HepG2 (cell line): ENCODE measurements around the gene NNMT. TPM values are rescaled to one million over a fixed set of nuclear protein-coding genes. Genes with fewer than 3 reads are reported as not detected.

Experiments used
- ATAC-seq: fragments of 200-7000 bp; cut with Tn5 transposase; 3 replicates; pipeline ENCODE4 v1.9.1; 2020; ENCODE audit warnings: mild to moderate bottlenecking, moderate library complexity
- BruUV-seq: library from RNA; stranded (reverse); fragments of 400-500 nt; replicated peaks from 2 replicates; lab custom pipeline; 2021; lab: Mats Ljungman, UMichigan
- CTCF ChIA-PET: fragments of 300-600 bp; formaldehyde crosslinking; extraction: SDS; loops from one replicate; lab custom pipeline; 2021; ENCODE audit warnings: low total read pairs, inconsistent platforms, low intra/inter-chr PET ratio; lab: Yijun Ruan, JAX
- POLR2A ChIA-PET: fragments of 350-600 bp; sonication (Branson Sonifier 250); formaldehyde crosslinking; loops from one replicate; lab custom pipeline; 2020; ENCODE audit warnings: antibody characterized with exemption, inconsistent platforms; lab: Yijun Ruan, JAX
- DNase-seq: peaks from one replicate; pipeline ENCODE4 v3.0.0-alpha.2; 2015; ENCODE audit warnings: low spot score
- FAIRE-seq: peaks from 3 replicates; lab custom pipeline; 2011; peaks lifted over from hg19 to GRCh38; lab: Jason Lieb, UNC
- H2AFZ ChIP-seq: one replicate; pipeline ENCODE4 v1.6.1; 2011; ENCODE audit warnings: low read length, inconsistent platforms
- H3K27ac ChIP-seq: fragments of 300-600 bp; 3 replicates; pipeline ENCODE4 v1.8.0; 2011; ENCODE audit warnings: mixed run types, mild to moderate bottlenecking, mixed read lengths, low read length, inconsistent platforms; ENCODE audit not compliant: insufficient read depth; ENCODE audit errors: extremely low read length
- H3K27me3 ChIP-seq, 2 experiments: fragments of 200-600 bp in 1 of 2; 2 replicates in 1 of 2; 3 replicates in 1 of 2; pipeline versions ENCODE4 v1.6.0 to v1.8.0; 2011; ENCODE audit warnings: low read length in 2 of 2, mild to moderate bottlenecking in 2 of 2, moderate library complexity in 2 of 2, inconsistent platforms in 1 of 2; ENCODE audit not compliant: insufficient read depth in 2 of 2, control insufficient read depth in 1 of 2
- H3K36me3 ChIP-seq, 2 experiments: fragments of 200-600 bp in 1 of 2; replicated peaks in 1 of 2; 2 replicates in 1 of 2; 3 replicates in 1 of 2; pipeline versions ENCODE4 v1.5.1 to v1.8.0; 2011; ENCODE audit warnings: low read length in 2 of 2, inconsistent platforms in 1 of 2; ENCODE audit not compliant: insufficient read depth in 2 of 2, control insufficient read depth in 1 of 2
- H3K4me1 ChIP-seq: 2 replicates; pipeline ENCODE4 v1.5.1; 2012; ENCODE audit warnings: low read length, inconsistent platforms; ENCODE audit not compliant: insufficient read depth
- H3K4me2 ChIP-seq: 2 replicates; pipeline ENCODE4 v1.6.0; 2011; ENCODE audit warnings: low read depth, low read length, inconsistent platforms
- H3K4me3 ChIP-seq, 3 experiments: fragments of 200-600 bp in 1 of 3; sonication (generic), shearing (Covaris generic) in 1 of 3; replicated peaks in 1 of 3; 2 replicates each; pipeline ENCODE4 v1.5.1; 2011 to 2016; ENCODE audit warnings: low read length in 3 of 3, inconsistent platforms in 2 of 3, low read depth in 2 of 3, mild to moderate bottlenecking in 2 of 3, control low read depth in 1 of 3, mixed read lengths in 1 of 3; ENCODE audit not compliant: insufficient read depth in 1 of 3
- H3K79me2 ChIP-seq: one replicate; pipeline ENCODE4 v1.6.1; 2011; ENCODE audit warnings: low read length, inconsistent platforms; ENCODE audit not compliant: insufficient read depth
- H3K9ac ChIP-seq: 2 replicates; pipeline ENCODE4 v1.6.0; 2011; ENCODE audit warnings: mild to moderate bottlenecking, low read depth, low read length, inconsistent platforms; ENCODE audit not compliant: insufficient read depth
- H3K9me3 ChIP-seq: 2 replicates; pipeline ENCODE4 v1.5.1; 2012; ENCODE audit warnings: mild to moderate bottlenecking, low read length
- H4K20me1 ChIP-seq: 2 replicates; pipeline ENCODE4 v1.6.0; 2011; ENCODE audit warnings: inconsistent platforms, mild to moderate bottlenecking, low read length, moderate library complexity; ENCODE audit not compliant: insufficient read depth
- ONECUT2 ChIP-seq: sonication (generic); formaldehyde crosslinking; IDR thresholded peaks from 2 replicates; pipeline ENCODE4 v1.4.0; 2020; ENCODE audit warnings: missing genetic modification reagents
- ZEB1 ChIP-seq: IDR thresholded peaks from 2 replicates; pipeline ENCODE4 v1.6.1; 2012; ENCODE audit warnings: mild to moderate bottlenecking, low read depth, inconsistent platforms; ENCODE audit not compliant: insufficient replicate concordance
- ZNF564 ChIP-seq: sonication (generic); formaldehyde crosslinking; IDR thresholded peaks from 2 replicates; pipeline ENCODE4 v1.8.1; 2023; ENCODE audit warnings: mild to moderate bottlenecking, missing genetic modification reagents
- whole genome bisulfite sequencing: methylation state at CpG from one replicate; pipeline ENCODE4 v1.1.6; 2017; ENCODE audit warnings: low lambda C conversion rate; 5-methylcytosine and 5-hydroxymethylcytosine counted together
- in situ Hi-C: cut with HindIII; loops from 2 replicates; pipeline ENCODE4 v1.10.0; 2017; ENCODE audit warnings: low pct_unique_long_range_greater_than_20kb; ENCODE audit not compliant: extremely low pct_ligation_motif_present
- intact Hi-C: fragments of 100-400 bp; cut with micrococcal nuclease; formaldehyde crosslinking; loops from one replicate; pipeline ENCODE4 v1.10.0; 2022; ENCODE audit not compliant: unreplicated experiment
- polyA plus RNA-seq, 8 experiments: library from polyadenylated mRNA; depleted of rRNA in 3 of 8; stranded (reverse) in 7 of 8; unstranded in 1 of 8; fragments of >200 nt; fragmentation: Illumina TruSeq in 4 of 8; extraction: Trizol in 4 of 8; gene quantifications; 2 replicates each; pipeline versions ENCODE4 v1.2.1 to v1.2.3, GENCODE V29; 2011 to 2016; ENCODE audit warnings: low read depth in 4 of 8, missing spikeins in 1 of 8, mixed read lengths in 1 of 8; ENCODE audit not compliant: insufficient read depth in 1 of 8
- total RNA-seq, 5 experiments: library from RNA; depleted of rRNA; stranded (reverse); fragments of >200 nt; fragmentation: Illumina TruSeq; extraction: Trizol; gene quantifications; 2 replicates each; pipeline ENCODE4 v1.2.3, GENCODE V29; 2016; ENCODE audit warnings: low read depth in 1 of 5
- TF ChIP-seq, protein P1 (sequence below): sonication (generic); formaldehyde crosslinking; conservative IDR thresholded peaks from 2 replicates; pipeline ENCODE4 v1.4.0; 2020; ENCODE audit warnings: mild to moderate bottlenecking, missing genetic modification reagents, moderate library complexity
- TF ChIP-seq, protein P2 (sequence below): sonication (generic); formaldehyde crosslinking; IDR thresholded peaks from 2 replicates; pipeline ENCODE4 v1.5.0; 2020; ENCODE audit warnings: mild to moderate bottlenecking, missing genetic modification reagents, moderate library complexity

NNMT gene
- total and polyA plus RNA-seq, 2 of the 13 experiments (the other 11 are each of a cell fraction or from before 2014, with no cell fraction given), result 0.13 TPM; not detected in 1

DNA sequence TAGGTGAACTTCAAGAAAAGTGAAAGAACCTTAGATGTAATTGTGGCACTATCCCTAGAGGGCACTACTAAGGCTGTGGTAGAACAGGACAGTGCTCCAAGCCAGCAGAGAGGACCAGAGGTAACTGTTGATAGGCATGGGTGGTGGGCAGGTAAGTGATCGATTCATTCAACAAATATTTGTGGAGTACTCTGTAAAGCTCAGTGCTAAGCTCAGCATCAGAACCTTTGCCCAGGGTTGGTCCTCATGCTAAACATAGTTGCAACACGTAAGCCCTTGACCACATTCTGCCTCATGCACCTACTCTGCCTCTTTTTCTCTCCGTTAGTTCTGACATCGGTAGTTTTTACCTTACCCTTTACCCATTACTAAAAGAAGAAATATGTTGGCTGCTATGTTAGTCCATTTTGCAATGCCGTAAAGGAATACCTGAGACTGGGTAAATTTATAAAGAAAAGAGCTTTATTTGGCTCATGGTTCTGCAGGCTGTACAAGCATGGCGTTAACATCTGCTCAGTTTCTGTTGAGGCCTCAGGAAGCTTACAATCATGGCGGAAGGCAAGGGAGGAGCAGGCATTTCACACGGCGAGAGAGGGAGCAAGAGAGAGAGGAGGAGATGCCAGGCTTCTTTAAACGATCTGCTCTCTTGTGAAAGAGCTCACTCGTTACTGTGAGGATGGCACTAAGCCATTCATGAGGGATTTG is 18.4 kb upstream of the NNMT start:
- Histone ChIP-seq H3K9ac (no peak overlapping the region), H3K27me3 (peaks cover 2 to 25% of the 10 kb centered on the region in 2 experiments; a peak in 4 of 5 replicates), H3K27ac (no peak overlapping the region), H4K20me1 (no peaks in the 10 kb centered on the region), H3K79me2 (no peaks in the 10 kb centered on the region), H3K36me3 (no peaks in the 10 kb centered on the region), H3K9me3 (no peaks in the 10 kb centered on the region), H3K4me2 (no peak overlapping the region), H3K4me3 (no peak overlapping the region), H3K4me1 (no peaks in the 10 kb centered on the region), H2AFZ (no peak overlapping the region)
- in situ Hi-C loops (no loop called here), intact Hi-C loops (no loop called here)
- ChIA-PET POLR2A (no interaction called here), CTCF (no interaction called here)
- no TSS peak for BruUV-seq
- TF ChIP-seq ZEB1, result peak; percentile 83
- no peak for TF ChIP-seq ZNF564 (CRISPR knock-in tag)
- TF ChIP-seq ONECUT2 (CRISPR knock-in tag), result peak; percentile 61
- TF ChIP-seq, protein P1, sequence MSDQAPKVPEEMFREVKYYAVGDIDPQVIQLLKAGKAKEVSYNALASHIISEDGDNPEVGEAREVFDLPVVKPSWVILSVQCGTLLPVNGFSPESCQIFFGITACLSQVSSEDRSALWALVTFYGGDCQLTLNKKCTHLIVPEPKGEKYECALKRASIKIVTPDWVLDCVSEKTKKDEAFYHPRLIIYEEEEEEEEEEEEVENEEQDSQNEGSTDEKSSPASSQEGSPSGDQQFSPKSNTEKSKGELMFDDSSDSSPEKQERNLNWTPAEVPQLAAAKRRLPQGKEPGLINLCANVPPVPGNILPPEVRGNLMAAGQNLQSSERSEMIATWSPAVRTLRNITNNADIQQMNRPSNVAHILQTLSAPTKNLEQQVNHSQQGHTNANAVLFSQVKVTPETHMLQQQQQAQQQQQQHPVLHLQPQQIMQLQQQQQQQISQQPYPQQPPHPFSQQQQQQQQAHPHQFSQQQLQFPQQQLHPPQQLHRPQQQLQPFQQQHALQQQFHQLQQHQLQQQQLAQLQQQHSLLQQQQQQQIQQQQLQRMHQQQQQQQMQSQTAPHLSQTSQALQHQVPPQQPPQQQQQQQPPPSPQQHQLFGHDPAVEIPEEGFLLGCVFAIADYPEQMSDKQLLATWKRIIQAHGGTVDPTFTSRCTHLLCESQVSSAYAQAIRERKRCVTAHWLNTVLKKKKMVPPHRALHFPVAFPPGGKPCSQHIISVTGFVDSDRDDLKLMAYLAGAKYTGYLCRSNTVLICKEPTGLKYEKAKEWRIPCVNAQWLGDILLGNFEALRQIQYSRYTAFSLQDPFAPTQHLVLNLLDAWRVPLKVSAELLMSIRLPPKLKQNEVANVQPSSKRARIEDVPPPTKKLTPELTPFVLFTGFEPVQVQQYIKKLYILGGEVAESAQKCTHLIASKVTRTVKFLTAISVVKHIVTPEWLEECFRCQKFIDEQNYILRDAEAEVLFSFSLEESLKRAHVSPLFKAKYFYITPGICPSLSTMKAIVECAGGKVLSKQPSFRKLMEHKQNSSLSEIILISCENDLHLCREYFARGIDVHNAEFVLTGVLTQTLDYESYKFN, result peak; percentile 44; the same call in 1 of the 2 replicates
- TF ChIP-seq, protein P2, sequence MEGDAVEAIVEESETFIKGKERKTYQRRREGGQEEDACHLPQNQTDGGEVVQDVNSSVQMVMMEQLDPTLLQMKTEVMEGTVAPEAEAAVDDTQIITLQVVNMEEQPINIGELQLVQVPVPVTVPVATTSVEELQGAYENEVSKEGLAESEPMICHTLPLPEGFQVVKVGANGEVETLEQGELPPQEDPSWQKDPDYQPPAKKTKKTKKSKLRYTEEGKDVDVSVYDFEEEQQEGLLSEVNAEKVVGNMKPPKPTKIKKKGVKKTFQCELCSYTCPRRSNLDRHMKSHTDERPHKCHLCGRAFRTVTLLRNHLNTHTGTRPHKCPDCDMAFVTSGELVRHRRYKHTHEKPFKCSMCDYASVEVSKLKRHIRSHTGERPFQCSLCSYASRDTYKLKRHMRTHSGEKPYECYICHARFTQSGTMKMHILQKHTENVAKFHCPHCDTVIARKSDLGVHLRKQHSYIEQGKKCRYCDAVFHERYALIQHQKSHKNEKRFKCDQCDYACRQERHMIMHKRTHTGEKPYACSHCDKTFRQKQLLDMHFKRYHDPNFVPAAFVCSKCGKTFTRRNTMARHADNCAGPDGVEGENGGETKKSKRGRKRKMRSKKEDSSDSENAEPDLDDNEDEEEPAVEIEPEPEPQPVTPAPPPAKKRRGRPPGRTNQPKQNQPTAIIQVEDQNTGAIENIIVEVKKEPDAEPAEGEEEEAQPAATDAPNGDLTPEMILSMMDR, result 0 out of 2 replicates have a peak, but pooled peaks have one; percentile 3
- ATAC-seq, result peak; percentile 75
- 14% methylated on average over 9 of the region's 11 CpGs for WGBS
- no peak for DNase-seq
- no peak for FAIRE-seq
